HG03442 (cell line): ENCODE data around the gene TAS2R42.
A peak's percentile ranks its signal among the peaks of the same experiment; 100 is the strongest.

ENCODE experiments used
- ATAC-seq: cut with Tn5 transposase; IDR thresholded peaks from one replicate; pipeline ENCODE4 v1.9.1; 2021; ENCODE audit warnings: mild to moderate bottlenecking, moderate library complexity; ENCODE audit not compliant: unreplicated experiment

TAS2R42 gene, protein sequence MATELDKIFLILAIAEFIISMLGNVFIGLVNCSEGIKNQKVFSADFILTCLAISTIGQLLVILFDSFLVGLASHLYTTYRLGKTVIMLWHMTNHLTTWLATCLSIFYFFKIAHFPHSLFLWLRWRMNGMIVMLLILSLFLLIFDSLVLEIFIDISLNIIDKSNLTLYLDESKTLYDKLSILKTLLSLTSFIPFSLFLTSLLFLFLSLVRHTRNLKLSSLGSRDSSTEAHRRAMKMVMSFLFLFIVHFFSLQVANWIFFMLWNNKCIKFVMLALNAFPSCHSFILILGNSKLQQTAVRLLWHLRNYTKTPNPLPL

DNA sequence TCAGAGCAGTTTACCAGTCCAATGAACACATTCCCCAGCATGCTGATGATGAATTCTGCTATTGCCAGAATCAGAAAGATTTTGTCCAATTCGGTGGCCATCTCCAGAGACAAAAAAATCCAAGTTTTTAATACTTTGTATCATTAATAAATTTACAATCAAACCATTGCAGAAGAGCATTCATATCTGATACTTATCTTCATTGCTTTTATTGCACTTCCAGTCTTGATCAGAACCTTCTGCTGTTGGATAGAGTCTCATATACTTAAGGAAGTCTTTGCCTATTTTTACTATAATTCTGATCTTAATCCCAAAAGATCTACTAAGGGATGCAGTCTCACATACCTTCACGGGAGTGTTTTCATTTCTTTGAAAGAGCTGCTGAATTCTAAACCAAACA is at the start of gene TAS2R42:
TAS2R42 (minus strand) TSS at position 101 of the 400 bp plus-strand sequence; CDS start at position 101, 0 bp downstream.
- no peak for ATAC-seq

DNA sequence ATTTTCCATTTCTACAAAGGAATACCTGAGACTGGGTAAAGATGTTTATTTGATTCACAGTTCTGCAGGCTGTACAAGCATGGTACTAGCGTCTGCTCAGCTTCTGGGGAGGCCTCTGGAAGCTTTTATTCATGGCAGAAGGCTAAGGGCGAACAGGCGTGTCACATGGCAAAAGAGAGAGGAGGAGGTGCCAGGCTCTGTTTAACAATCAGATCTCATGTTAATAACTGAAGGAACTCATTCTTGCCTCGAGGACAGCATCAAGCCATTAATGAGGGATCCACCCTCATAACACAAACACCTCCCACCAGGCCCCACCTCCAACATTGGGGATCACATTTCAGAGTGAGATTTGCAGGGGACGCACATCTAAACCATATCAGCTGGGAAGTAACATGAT is 46.8 kb upstream of the TAS2R42 start:
- ATAC-seq: no peak

DNA sequence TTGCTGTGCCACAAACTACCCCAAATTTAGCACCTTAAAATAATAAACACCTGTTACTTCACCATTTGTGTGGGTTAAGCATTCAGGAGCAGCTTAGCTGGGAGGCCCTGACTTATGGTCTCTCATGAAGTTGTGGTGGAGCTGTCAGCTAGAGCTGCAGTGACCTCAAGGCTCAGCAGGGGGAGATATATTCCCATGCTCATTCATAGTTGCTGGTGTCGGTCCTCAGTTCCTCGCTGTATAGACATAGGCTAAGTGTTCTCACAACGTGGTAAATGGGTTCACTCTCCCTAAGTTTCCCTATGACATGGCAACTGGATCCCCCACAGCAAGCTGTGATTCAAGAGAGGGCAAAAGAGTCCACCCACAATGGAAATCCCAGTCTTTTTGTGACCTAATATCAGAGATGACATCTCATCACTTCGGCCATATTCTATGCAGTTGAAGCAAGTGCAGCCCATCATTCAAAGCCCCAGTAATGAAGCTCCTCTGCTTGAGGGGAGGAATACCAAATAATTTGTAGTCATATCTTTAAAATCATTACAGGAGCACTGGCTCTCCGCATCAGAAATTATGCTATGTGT is 41.7 kb upstream of the TAS2R42 start:
- ATAC-seq: peak; percentile 85

DNA sequence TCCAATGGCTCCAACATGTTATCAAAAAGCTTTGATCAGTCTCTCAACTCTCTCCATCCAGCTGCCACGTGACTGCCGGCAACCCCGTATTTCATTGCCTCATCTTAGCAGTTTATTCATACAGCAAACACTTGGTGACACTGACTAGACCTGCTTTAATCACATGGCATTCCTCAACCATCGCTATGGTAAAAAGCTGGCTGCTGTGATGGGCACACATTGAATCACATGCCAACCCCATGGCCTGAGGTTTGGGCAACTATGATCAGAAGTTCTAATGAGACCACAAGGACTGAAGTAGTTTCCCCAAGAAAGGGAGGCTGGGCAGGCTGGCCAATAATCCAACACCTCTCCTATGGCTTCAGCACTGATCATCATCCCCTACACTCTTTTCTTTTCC is 40.6 kb upstream of the TAS2R42 start:
- no peak for ATAC-seq

DNA sequence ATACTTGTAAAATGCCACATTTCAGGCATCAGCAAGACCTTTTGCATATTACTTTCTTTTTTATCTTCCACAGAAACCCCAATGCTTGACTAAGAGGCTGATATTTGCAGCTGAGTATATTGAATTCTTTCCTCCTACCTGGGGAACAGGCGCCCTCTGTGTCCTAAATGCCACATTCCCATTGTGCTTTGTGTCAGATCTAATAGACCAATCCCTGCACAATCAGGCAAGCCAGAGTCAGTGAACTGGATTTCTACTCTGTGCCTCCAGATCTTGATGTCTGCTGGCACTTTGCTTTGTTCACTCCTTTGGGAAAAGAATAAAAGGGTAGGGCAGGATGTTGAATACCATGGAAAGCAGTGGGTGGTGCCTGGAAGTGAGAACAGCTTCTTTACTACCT is 22.4 kb upstream of the TAS2R42 start:
- no peak for ATAC-seq

DNA sequence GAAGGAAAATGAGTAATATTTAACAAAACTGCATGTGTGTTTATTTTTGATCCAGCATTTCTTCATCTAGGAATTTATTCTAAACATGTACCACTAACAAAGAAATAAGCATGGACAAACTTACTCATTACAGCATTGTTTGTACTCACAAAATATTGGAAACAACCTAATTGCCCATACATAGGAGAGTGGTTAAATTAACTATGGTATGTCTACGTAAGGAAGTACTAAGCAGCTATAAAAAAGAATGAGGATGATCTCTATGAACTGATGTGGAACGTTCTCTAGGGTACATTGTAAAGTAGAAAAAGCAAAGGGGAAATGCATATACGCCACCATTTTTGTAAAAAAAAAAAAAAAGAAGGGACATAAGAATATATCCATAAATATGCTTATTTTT is 17.4 kb upstream of the TAS2R42 start:
- no peak for ATAC-seq

DNA sequence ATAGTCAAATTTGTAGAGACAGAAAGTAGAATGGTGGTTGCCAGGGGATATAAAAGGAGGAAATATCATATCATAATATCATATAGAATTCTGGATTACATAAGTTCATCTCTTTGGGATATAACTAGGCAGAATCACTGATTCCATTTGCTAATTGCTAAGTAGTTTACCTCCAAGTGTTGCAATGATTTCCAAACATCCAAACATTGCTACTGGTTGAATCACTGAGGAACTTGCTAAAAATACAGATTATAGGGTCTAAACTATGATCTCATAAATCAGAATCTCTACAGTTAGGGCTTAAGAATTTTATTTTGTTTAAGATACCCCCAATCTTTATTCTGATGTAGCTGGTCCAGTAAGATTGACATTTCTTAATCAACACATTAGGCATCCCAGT is 16.1 kb upstream of the TAS2R42 start:
- no peak for ATAC-seq

DNA sequence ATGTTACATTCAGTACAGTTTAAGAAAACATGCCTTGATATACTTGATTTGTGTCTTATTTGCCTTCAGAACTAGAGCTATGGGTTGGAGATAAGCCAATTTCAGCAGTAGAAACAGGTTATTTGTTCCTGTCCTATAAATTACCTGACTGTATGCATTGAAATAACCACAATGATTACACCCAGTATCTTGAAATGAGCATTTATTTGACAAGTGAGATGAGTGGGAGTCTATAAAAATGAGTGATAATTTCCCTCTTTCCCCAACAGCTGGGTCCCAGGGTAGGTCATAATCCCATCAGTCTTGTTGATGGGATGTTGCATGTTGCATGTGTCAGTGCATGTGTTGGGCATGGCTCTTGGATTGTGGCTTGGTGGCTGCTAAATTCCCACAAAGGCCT is 3.7 kb downstream of the TAS2R42 start:
- ATAC-seq: no peak

DNA sequence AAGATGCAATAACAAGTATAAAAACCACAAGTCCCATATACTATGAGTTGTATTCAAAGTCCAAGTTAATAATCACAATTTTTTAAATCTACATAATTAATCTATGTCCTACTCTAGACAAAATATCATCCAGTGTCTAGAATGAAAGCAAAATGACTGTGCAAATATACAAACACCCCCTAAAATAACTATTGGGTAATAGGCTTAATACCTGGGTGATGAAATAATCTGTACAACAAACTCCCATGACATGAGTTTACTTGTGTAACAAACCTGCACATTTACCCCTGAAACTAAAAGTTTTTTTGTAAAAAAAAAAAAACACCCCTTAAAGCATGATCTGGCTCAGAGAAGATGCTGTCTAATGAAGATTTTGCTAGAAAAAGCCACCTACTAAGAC is 4.2 kb downstream of the TAS2R42 start:
- ATAC-seq: no peak

DNA sequence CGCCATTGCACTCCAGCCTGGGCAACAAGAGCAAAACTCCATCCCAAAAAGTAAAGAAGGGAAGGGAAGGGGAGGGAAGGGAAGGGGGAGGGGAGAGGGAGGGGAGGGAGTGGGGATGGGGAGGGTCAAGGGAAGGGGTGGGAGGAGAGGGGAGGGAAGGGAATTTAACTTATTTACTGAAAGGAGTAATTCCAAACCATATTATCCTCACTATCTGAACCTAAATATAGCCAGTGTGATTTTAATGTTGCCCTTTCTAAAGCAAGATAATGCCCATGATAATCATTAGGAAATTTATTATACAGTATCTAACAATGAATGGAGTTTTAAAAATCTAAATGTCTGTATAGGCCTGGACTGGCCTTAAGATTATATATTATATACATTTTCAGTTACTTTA is 8.5 kb downstream of the TAS2R42 start:
- ATAC-seq: no peak

DNA sequence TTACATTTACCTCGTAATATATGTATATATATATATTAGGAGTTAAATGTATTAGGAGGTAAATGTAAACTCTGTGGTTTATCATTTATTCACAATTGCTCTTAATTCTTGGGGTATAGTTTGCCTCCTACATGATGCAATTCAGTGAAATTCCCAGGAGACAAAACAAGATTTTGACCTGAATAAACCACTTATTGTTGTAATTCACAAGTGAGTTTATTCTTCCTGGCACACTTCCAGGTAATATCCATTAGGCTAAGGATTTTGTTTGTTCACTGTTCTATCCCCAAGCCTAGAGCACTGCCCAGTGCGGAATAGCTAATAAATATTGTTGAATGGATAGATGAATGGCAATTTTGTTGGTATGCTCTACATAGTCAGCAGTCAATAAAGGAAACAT is 12.7 kb downstream of the TAS2R42 start:
- no peak for ATAC-seq

DNA sequence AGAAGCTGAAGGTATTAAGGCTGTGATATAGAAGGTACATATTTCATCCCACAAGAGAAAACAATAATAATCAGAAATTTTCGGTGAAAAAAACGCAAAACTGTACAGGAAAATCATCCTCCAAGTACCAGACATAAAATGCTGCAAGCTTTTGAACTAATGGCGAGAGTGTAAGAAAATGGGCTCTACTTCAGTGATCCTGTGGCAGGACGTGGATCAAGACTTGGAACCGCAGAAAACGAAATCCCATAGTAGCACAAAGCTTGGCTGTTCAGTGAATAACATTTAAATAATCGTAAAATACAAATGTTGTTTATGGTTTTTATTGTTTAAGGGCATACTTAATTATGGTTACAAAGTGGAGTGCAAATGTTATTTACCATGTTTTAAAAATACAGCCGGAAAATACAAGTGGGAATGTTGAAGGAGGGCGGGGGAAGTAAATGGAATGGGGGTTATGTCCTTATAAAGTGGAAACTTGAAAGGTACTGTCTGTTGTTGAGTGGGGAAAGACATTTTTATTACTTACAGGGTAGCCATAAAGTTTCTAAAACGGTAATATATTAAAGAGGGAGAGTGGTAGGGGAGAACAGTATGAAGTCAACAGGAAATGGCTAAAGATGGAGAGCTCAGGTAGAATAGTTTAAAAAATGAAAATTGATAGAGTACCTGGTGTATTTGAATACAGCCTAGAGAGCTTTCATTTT is 14.6 kb downstream of the TAS2R42 start:
- no peak for ATAC-seq

DNA sequence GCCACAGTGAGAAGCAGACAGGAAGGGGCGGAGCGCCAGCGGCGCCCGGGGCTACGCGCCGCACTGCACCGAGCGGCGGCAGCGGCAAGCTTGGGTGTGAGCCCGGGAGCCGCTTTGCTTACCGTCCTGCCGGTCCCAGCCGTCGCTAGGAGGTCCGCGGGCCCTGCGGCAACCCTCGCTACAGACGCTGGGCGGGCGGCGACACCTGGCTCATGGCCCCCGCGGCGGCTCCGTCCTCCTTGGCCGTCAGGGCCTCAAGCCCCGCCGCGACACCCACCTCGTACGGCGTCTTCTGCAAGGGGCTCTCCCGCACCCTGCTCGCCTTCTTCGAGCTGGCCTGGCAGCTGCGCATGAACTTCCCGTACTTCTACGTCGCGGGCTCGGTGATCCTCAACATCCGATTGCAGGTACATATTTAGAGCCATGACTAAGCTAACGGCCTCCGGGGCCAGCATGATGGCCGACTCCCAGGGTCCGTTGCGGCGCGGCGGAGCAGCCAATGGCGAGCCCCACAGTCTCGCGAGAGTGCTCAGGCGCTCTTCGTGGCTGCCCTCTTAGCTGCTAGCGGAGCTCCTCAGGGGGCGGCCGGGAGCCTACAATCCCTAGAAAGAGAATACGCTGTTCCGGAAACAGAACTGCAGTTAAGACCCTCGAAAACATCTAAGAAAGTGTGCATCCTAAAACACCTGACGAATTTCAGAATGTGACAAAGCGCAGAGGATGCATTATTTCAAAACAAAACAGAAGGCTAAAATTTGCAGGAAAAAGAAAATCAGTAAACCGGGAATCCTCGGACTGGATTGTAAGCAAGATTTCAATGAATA is 15.4 kb downstream of the TAS2R42 start, which contains the start of gene SMIM10L1:
SMIM10L1 (plus strand) TSS at position 50 of the 824 bp plus-strand sequence; CDS start at position 213, 163 bp downstream.
- ATAC-seq: peak; percentile 92

DNA sequence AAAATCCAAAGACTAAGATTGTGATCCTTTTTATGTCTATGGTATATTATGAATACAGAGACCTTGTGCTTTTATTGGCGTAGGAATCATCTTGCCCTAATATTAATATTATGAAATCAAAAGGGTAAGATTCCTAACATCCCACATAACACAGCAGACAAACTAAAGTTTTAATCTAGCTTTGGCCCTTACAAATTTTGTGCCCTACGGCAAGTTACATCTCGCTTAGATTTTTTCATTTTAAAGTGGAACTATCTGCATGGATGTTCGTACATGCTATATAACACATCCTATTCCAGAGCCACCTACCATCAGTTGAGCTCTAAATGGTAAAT is 16.0 kb downstream of the TAS2R42 start:
- ATAC-seq: no peak

DNA sequence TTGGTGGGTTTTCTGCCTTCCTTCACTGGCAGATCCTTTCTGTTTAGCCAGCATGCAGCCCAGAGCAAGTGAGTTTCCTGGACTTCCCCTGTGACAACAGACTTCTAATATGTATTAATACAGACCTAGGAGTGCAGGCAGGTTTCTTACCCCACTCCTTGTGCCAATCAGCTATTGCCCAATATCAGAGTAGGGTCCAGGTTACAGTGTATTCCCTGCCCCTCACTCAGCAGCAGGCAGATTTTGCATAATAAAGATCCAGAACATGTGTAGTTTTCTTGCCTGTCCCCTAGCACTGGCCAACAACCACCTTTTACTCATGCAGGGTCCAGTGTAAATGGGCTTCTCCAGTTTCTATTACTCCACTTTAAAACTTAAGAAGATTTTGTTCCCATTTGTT is 20.4 kb downstream of the TAS2R42 start:
- ATAC-seq: no peak

DNA sequence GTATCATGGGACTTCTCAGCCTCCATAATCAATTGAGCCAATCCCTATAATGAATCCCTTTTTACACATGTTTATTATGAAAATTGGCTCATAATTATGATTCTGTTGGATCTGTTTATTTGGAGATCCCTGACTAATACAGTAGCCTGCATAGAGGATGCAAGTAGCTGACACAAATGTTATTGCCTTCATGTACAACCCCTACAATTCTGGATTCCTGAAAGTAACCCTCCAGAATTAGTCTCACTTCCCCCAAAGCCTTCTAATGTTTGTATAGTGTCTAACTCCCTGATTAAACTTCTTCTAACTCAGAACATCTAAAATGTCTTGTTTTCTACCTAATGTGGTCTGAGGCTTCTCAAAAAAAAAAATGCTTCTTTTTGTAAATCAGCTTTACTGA is 22.4 kb downstream of the TAS2R42 start:
- no peak for ATAC-seq

DNA sequence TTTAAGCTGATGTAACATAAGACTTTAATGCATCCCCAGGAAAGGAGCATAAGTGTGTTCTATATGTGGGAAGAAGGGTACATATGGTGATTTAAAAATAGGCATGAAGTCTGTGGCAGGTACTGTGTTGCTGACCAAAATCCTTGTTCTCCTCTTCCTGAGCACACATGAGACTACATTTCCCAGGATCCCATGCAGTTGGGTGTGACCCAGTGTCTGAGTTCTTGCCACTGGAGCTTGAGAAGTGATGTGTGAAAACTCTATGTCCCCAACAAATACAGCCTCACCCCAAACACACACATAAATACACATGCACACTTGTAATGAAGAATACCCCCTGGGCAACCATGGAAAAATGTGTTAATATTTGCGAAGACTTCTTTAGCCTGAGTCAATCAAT is 24.2 kb downstream of the TAS2R42 start:
- ATAC-seq: no peak

DNA sequence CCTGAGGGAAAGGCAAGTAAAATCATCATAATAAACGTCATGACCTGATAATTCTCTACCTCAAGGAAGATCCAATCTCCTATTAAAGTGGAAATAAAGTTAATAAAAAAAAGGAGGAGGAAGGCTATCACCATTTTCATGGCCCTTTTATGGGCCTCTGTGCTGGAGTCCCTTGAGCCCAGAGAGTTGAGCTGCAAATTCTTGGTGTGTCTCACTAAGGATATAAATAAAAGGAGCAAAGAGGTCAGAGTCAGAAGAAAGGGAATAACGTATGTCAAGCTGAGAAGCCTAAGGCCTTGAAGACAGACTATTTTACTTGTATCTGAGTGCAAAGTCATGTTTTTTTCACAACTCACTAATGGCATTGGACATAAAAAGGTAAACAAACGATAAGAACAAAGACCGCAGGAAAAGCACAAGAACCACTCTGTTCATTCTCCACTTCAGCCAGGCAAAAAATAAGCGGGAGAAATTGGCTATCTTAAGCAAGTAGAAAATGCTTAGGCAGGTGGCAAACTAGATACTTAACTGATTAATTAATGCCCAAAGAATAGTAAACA is 27.8 kb downstream of the TAS2R42 start:
- no peak for ATAC-seq

DNA sequence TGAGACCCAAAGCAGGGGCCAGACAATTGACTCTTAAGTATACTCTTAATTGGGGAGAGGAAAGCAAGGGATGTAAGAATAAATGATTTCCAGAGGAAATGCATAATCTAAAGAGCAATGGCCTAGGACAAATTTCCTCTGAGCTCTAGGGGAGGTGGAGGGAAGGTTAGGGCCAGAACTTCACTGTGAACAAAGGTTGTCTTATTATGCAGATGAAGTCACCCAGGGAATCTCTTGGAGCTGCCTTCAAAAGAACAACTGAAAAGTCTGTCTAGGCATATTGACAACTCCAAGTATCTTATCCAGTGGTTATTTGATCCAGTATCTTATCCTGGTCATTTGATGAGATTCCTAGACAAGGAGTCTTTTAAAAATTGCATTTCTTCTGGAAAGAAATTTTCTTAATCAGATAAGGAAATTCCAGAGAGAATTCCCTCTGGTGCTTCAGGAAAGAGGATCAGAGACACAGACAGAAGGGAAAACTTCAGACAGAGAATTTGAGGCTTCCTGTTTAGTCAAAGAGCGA is 32.3 kb downstream of the TAS2R42 start:
- no peak for ATAC-seq

DNA sequence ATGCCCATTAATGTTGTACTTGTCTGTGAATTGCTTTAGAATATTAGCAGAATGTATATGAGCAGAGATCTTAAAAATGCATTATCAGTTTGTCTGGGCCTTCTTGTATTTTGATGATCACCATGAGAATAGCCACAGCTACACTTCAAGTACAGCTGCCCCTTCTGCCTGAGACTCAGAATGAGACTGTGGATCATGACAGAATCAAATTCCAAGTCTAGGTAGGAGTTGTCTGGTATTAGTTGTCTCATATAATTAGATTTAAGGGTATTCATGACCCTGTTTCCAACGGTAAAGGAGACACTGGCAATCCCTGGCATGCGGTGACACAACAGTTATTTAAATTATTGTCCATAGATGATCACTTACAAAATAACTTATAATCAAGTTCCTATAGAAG is 34.0 kb downstream of the TAS2R42 start:
- no peak for ATAC-seq

DNA sequence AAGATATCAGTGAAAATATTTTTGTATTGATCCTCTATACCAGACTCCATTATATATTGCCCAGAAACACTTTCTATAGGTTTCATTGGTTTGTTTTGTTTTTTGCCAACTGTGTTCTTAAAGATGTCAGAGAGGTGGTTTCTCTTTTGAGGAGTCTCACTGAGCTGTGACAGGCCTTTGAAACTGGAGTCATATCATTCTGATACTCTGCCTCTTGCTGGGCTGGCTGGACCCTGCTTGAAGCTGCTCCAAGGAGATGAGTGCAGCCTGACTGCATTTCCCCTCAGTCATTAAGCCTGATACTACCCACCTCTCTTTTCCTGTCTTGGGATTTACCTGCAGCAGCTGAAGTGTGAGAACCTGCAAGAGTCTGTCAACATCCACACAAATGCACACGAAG is 35.9 kb downstream of the TAS2R42 start:
- ATAC-seq: no peak
